Adrenal gland (tissue), 5 donors: ENCODE data around the gene UBE2B.

Experiments
- CTCF ChIP-seq, 6 experiments: fragments of 450-650 bp in 4 of 6; fragments of 200-600 bp in 2 of 6; sonication (generic) in 1 of 6; IDR thresholded peaks; 1 replicate in 5 of 6; 2 replicates in 1 of 6; pipeline versions ENCODE4 v1.5.1 to v1.8.0; 2016 to 2021; ENCODE audit warnings: antibody characterized with exemption in 6 of 6, mild to moderate bottlenecking in 2 of 6, moderate library complexity in 1 of 6
- POLR2A ChIP-seq, 2 donors: fragments of 450-650 bp; IDR thresholded peaks; one replicate each; pipeline ENCODE4 v1.6.1; 2017; ENCODE audit warnings: antibody characterized with exemption in 2 of 2, mild to moderate bottlenecking in 2 of 2, moderate library complexity in 1 of 2
- donor health status: DM: no; HTN: no; CAD: no.

DNA sequence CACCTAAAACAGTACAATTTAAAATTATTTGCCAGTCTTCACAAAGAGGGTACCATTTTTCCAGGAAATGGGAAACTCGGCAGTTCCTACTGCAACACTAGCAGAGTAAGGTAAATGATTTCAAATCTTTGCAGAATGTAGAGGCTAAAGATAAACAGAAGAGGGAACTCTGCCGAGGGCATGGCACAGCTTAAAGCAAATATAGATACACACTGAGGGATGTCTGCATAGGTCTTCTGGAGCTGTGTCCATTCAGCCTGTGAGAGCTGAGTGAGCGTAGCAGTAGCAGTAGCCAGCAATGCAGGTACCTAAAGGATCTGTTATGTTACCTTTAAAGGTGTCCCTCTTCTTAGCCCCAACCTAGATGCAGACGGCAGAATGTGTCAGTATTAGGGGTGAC, 21.9 kb upstream of the UBE2B start:
- TF ChIP-seq CTCF (IDR thresholded peaks at IDR 0.05) (no peak), POLR2A (IDR thresholded peaks at IDR 0.05) (no peak)
